ENCODE measurements around the gene GUCD1.

GUCD1 gene

GRCh38 chr22:24543679-24544243 lies 11.2 kb downstream of the GUCD1 start:
- no peak for TF ChIP-seq ZNF274 (IDR thresholded peaks at IDR 0.05; ENCODE audit: low read depth, low read length)
- TF ChIP-seq YY1 (IDR thresholded peaks at IDR 0.05; ENCODE audit: insufficient read depth, insufficient read length): no peak
- TF ChIP-seq SUZ12 (IDR thresholded peaks at IDR 0.05; ENCODE audit: extremely low read depth, insufficient read depth, insufficient read length): no peak
- no peak for DNase-seq (ENCODE audit: low read depth, low spot score)
- Histone ChIP-seq H3K9ac (ENCODE audit: insufficient read length, low read depth) (peak overlapping the region; percentile 8), H3K4me1 (ENCODE audit: insufficient read depth, insufficient read length) (peaks cover 6% of the 10 kb centered on the region), H3K27me3 (ENCODE audit: insufficient read depth, insufficient read length) (no peaks in the 10 kb centered on the region), H3K36me3 (ENCODE audit: insufficient read depth, insufficient read length, low read length) (peaks cover 80% of the 10 kb centered on the region), H3K9me3 (ENCODE audit: insufficient read depth, low read length) (no peaks in the 10 kb centered on the region), H3K4me3 (ENCODE audit: insufficient read length, low read depth) (no peak overlapping the region)

- H3K27me3 ChIP-seq (ENCODE audit: insufficient read depth, insufficient read length): no peaks in the 10 kb centered on the region
- H3K9ac ChIP-seq (ENCODE audit: insufficient read length, low read depth): no peak overlapping the region
- no peak for TF ChIP-seq YY1 (IDR thresholded peaks at IDR 0.05; ENCODE audit: insufficient read depth, insufficient read length)
- no peak for TF ChIP-seq SUZ12 (IDR thresholded peaks at IDR 0.05; ENCODE audit: extremely low read depth, insufficient read depth, insufficient read length)
- TF ChIP-seq ZNF274 (IDR thresholded peaks at IDR 0.05; ENCODE audit: low read depth, low read length): no peak
- DNase-seq (ENCODE audit: low read depth, low spot score): no peak
- H3K36me3 ChIP-seq (ENCODE audit: insufficient read depth, insufficient read length, low read length): peaks cover 75% of the 10 kb centered on the region
- H3K4me1 ChIP-seq (ENCODE audit: insufficient read depth, insufficient read length): peaks cover 6% of the 10 kb centered on the region
- H3K4me3 ChIP-seq (ENCODE audit: insufficient read length, low read depth): no peak overlapping the region
- H3K9me3 ChIP-seq (ENCODE audit: insufficient read depth, low read length): no peaks in the 10 kb centered on the region
Measured at GRCh38 chr22:24543185-24543601, 11.7 kb downstream of the GUCD1 start.

DNA sequence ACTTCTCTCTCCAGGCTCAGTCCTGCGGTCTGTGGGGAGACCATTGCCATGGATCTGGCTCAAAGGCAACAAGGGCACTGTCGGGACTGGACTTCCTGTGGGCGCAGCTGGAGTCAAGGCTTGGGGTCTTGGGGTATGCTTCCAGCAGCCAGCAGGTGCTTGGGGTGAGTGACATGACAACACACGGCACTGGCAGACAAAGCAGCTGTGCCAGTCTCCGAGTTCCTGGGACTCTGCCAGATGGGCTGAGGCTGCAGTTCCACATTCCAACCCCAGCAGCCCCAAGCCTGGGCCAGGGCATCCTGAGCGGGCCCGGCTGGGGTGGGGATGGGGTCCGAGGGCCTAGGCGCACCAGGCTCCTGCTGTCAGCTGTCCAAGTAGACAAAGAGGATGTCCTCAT lies 12.3 kb downstream of the GUCD1 start:
- TF ChIP-seq ZNF274 (IDR thresholded peaks at IDR 0.05; ENCODE audit: low read depth, low read length) (no peak), YY1 (IDR thresholded peaks at IDR 0.05; ENCODE audit: insufficient read depth, insufficient read length) (no peak), SUZ12 (IDR thresholded peaks at IDR 0.05; ENCODE audit: extremely low read depth, insufficient read depth, insufficient read length) (no peak)
- peaks cover 69% of the 10 kb centered on the region for H3K36me3 ChIP-seq (ENCODE audit: insufficient read depth, insufficient read length, low read length)
- peaks cover 6% of the 10 kb centered on the region for H3K4me1 ChIP-seq (ENCODE audit: insufficient read depth, insufficient read length)
- no peak for DNase-seq (ENCODE audit: low read depth, low spot score)
- H3K27me3 ChIP-seq (ENCODE audit: insufficient read depth, insufficient read length): no peaks in the 10 kb centered on the region
- H3K9ac ChIP-seq (ENCODE audit: insufficient read length, low read depth): no peak overlapping the region
- H3K4me3 ChIP-seq (ENCODE audit: insufficient read length, low read depth): no peak overlapping the region
- no peaks in the 10 kb centered on the region for H3K9me3 ChIP-seq (ENCODE audit: insufficient read depth, low read length)

DNA sequence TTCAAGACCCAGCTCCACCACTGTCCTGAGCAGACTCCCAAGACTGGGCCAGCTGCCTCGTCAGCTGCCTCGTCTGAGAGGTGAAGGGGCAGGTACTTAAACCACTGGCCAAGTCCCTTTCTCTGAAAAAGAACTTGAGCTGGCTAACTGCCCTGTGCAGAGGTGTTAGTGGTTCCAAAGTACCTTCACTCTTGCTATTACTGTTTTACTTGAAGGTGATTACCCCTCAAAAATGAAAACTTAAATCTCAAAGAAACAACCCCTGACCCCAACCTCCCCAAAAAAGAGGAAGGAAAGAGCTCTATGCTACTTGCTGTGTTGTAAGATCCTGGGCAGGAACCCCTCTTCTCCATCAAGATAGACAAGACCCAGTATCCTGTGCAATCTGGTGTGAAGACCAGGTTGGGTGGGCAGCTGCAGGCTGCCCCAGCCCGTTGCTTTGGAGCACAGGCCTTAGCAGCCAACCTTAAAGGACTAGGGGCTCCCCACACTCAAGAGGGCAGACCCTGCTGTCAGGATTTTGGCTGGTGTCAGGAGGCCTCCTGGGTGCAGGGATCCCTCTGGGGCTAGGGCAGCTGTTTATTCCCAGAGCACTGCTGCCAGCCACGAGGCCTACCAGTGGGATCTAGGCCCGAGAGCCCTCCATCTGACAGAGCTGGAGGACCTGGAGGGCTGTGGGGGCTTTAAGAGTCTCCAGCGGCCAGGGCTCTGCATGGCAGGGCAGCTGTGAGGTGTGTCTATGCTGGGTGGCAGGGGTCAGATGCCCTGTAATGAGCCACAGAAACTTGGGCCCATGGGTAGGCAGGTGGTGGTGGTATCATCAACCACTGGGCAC lies 13.0 kb downstream of the GUCD1 start:
- no peak overlapping the region for H3K4me3 ChIP-seq (ENCODE audit: insufficient read length, low read depth)
- no peaks in the 10 kb centered on the region for H3K9me3 ChIP-seq (ENCODE audit: insufficient read depth, low read length)
- no peak for DNase-seq (ENCODE audit: low read depth, low spot score)
- H3K9ac ChIP-seq (ENCODE audit: insufficient read length, low read depth): no peak overlapping the region
- H3K27me3 ChIP-seq (ENCODE audit: insufficient read depth, insufficient read length): no peaks in the 10 kb centered on the region
- no peak for TF ChIP-seq YY1 (IDR thresholded peaks at IDR 0.05; ENCODE audit: insufficient read depth, insufficient read length)
- no peak for TF ChIP-seq SUZ12 (IDR thresholded peaks at IDR 0.05; ENCODE audit: extremely low read depth, insufficient read depth, insufficient read length)
- no peak for TF ChIP-seq ZNF274 (IDR thresholded peaks at IDR 0.05; ENCODE audit: low read depth, low read length)
- peaks cover 6% of the 10 kb centered on the region for H3K4me1 ChIP-seq (ENCODE audit: insufficient read depth, insufficient read length)
- peaks cover 62% of the 10 kb centered on the region for H3K36me3 ChIP-seq (ENCODE audit: insufficient read depth, insufficient read length, low read length)

GRCh38 chr22:24540470-24540869 lies 14.5 kb downstream of the GUCD1 start:
- Histone ChIP-seq H3K4me3 (ENCODE audit: insufficient read length, low read depth) (no peak overlapping the region), H3K36me3 (ENCODE audit: insufficient read depth, insufficient read length, low read length) (peaks cover 54% of the 10 kb centered on the region), H3K9ac (ENCODE audit: insufficient read length, low read depth) (no peak overlapping the region), H3K4me1 (ENCODE audit: insufficient read depth, insufficient read length) (peaks cover 4% of the 10 kb centered on the region), H3K9me3 (ENCODE audit: insufficient read depth, low read length) (no peaks in the 10 kb centered on the region), H3K27me3 (ENCODE audit: insufficient read depth, insufficient read length) (no peaks in the 10 kb centered on the region)
- TF ChIP-seq ZNF274 (IDR thresholded peaks at IDR 0.05; ENCODE audit: low read depth, low read length) (no peak), YY1 (IDR thresholded peaks at IDR 0.05; ENCODE audit: insufficient read depth, insufficient read length) (no peak), SUZ12 (IDR thresholded peaks at IDR 0.05; ENCODE audit: extremely low read depth, insufficient read depth, insufficient read length) (no peak)
- no peak for DNase-seq (ENCODE audit: low read depth, low spot score)

DNA sequence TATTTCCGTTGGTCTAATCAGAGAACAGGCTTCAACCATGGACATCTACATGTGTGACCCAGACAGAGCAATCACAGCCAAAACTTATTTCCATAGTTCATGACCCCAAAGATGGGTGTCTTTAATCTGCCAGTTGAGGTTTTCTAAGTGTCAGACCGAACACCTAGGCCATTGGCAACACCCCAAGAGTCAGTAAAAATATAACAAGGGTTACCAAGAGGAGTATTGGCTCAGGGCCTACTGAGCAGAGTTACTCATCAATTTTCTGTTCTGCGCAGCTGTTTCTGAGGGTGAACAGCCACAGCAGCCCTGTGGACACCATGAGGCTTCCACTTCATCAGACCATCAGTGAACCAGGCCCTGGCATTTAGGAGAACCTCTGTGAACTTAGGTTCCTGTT lies 18.8 kb downstream of the GUCD1 start:
- no peaks in the 10 kb centered on the region for H3K9me3 ChIP-seq (ENCODE audit: insufficient read depth, low read length)
- DNase-seq (ENCODE audit: low read depth, low spot score): no peak
- no peak overlapping the region for H3K9ac ChIP-seq (ENCODE audit: insufficient read length, low read depth)
- no peak overlapping the region for H3K4me3 ChIP-seq (ENCODE audit: insufficient read length, low read depth)
- no peaks in the 10 kb centered on the region for H3K27me3 ChIP-seq (ENCODE audit: insufficient read depth, insufficient read length)
- peaks cover 1% of the 10 kb centered on the region for H3K4me1 ChIP-seq (ENCODE audit: insufficient read depth, insufficient read length)
- peaks cover 13% of the 10 kb centered on the region for H3K36me3 ChIP-seq (ENCODE audit: insufficient read depth, insufficient read length, low read length)
- no peak for TF ChIP-seq YY1 (IDR thresholded peaks at IDR 0.05; ENCODE audit: insufficient read depth, insufficient read length)
- TF ChIP-seq ZNF274 (IDR thresholded peaks at IDR 0.05; ENCODE audit: low read depth, low read length): no peak
- no peak for TF ChIP-seq SUZ12 (IDR thresholded peaks at IDR 0.05; ENCODE audit: extremely low read depth, insufficient read depth, insufficient read length)

- DNase-seq (ENCODE audit: low read depth, low spot score): no peak
- no peak overlapping the region for H3K4me3 ChIP-seq (ENCODE audit: insufficient read length, low read depth)
- H3K9me3 ChIP-seq (ENCODE audit: insufficient read depth, low read length): no peaks in the 10 kb centered on the region
- no peak overlapping the region for H3K9ac ChIP-seq (ENCODE audit: insufficient read length, low read depth)
- TF ChIP-seq YY1 (IDR thresholded peaks at IDR 0.05; ENCODE audit: insufficient read depth, insufficient read length): no peak
- no peak for TF ChIP-seq ZNF274 (IDR thresholded peaks at IDR 0.05; ENCODE audit: low read depth, low read length)
- no peak for TF ChIP-seq SUZ12 (IDR thresholded peaks at IDR 0.05; ENCODE audit: extremely low read depth, insufficient read depth, insufficient read length)
- H3K27me3 ChIP-seq (ENCODE audit: insufficient read depth, insufficient read length): no peaks in the 10 kb centered on the region
- peaks cover 5% of the 10 kb centered on the region for H3K36me3 ChIP-seq (ENCODE audit: insufficient read depth, insufficient read length, low read length)
- H3K4me1 ChIP-seq (ENCODE audit: insufficient read depth, insufficient read length): peaks cover 1% of the 10 kb centered on the region
Measured at GRCh38 chr22:24535348-24535747, 19.6 kb downstream of the GUCD1 start.
